Fibroblast of upper back skin (primary cell): ENCODE data around the gene GPX4.

ENCODE experiments used
- DNase-seq: peaks from one replicate; pipeline ENCODE4 v3.0.0-alpha.2; 2013

The GPX4 gene

DNA sequence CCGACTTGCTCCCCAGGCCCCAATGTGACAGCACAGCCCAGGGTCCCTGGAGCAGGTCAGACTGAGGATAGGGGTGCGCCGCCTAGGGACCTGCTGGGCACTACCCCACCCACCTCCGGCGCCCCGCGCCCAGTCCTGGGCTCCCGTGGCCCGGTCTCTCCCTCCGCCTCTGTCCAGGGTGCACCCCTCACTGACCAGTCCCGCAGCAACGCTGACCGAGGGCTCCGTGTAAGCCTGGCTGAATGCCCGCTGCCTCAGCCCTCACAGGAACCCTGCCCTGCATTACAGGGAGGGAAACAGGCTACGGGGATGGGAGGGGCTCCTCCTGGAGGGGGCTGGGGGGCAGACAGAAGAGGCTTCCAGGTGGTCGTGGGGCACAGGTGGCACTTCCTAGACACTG lies 31.7 kb downstream of the GPX4 start:
- DNase-seq, result no peak

DNA sequence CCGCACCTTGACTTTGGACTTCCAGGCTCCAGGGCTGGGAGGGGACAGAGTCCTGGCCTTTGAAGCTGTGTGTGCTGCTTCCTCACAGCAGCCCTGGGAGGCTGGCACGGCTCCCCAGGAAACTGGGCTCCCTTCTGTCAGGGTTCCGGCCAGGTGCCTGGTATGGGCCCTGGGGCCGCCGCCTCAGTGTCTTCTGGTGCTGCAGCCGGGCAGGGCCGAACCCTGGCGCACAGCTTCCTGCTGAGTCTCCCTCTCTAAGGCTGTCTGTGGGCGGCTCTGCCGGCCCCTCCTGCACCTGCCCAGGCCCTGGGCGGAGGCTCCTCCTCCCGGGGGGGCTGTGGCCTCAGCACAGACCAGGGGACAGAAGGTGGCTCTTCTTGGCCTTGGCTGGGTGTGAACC lies 32.4 kb downstream of the GPX4 start:
- no peak for DNase-seq

DNA sequence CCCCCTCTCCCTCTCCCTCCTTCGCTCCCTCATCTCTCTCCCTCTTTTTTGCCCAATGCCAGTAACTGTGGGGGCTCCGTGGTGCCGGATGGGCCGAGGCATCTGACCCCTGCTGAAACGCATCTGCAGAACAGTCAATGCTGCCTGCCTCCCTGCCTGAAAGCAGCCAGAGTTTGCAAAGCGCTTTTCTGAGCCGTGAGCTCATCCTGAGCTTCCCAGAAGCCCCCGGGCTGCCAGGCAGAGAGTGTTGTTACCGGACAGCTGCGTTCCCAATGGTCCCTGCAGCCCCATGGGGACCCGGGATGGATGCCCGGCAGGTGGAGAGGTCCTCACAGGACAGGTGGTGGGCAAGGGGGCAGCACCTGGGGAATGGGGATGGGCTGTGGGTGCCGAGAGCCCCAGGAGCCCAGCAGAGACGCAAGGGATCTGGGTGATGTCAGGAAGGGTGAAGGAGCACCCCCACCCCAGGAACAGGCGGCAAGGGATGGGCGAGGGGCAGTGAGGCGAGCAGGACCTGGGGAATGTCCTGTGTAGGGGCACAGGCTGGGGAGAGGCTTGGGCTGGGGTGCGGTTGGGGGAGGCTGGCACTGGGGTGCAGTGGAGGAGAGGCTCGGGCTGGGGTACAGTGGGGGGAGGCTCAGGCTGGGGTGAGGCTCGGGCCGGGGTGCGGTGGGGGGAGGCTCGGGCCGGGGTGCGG lies 33.0 kb downstream of the GPX4 start:
- no peak for DNase-seq

DNA sequence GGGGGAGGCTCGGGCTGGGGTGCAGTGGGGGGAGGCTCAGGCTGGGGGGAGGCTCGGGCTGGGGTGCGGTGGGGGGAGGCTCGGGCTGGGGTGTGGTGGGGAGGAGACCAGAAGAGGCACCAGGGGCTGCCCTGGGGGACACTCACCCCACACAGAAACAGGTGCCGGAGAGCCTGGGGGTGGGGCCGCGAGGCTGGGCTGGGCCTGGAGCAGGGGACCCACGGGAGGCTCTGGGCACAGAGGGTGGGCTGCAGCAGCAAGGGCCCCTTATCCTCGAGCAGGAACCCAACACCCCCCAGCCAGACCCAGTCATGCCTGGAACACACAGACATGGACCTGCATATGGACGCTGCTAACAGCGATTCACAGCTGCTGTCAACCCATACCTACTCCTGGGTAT lies 34.3 kb downstream of the GPX4 start:
- DNase-seq, result no peak

DNA sequence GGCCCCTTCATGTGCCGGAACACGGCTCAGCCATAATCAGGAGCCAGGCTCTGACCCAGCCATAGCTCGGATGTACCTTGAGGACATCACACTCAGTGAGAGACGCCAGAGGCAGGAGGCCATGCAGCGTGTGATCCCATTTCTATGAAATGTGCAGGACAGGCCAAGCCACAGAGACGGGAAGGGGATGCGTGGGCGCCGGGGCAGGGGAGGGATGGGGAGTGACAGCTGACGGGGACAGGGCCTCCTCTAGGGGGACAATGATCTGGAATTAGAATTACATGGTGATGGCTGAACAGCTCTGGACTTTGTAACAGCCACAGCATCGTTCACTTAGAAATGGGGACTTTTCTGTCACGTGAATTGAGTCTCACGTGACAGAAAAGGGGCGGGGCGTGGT lies 35.3 kb downstream of the GPX4 start:
- DNase-seq, result no peak

DNA sequence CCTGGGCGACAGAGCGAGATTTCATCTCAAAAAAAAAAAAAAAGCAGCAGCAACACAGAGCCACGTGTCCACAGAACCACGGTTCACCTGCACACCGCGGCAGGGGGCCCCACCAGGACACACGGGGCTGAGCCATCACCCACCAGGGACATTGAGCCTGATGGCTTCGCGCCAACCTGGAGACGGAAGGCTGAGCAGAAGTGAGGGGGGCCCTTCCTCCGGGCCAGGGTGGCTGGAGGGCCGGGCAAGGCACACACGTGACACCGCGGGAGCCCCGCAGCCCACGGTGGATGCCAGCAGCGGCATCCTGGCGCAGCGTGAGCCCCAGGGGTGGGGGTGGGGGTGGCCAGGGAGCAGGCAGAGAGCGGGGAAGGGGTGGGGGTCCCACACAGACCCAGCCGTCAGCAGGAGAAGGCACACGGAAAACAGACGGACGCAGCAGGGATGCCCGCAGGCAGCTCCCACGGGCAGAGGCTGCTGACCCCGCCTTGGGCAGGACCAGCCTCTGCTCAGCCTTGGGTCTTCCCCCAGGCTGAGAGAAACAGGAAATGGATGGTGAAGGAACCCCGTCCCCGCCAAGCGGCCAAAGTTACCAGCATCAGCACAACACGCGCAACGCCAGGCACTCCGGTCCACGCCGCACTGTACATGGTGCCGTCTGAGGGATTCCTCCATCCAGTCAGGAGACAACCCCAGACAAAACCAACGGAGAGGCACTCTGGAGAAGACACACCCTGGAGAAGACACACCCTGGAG lies 36.7 kb downstream of the GPX4 start:
- DNase-seq, result no peak

DNA sequence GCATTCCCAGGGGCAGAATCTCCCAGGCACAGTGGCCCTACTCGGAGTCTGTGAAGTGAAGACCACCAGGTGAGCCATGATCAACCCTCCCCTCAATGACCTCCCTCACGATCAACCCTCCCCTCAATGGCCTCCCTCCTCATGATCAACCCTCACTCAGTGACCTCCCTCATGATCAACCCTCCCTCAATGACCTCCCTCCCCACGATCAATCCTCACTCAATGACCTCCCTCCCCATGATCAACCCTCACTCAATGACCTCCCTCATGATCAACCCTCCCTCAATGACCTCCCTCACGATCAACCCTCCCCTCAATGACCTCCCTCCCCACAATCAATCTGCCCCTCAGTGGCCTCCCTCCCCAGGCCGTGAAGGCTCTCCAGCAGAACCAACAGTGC lies 38.1 kb downstream of the GPX4 start:
- DNase-seq, result no peak

DNA sequence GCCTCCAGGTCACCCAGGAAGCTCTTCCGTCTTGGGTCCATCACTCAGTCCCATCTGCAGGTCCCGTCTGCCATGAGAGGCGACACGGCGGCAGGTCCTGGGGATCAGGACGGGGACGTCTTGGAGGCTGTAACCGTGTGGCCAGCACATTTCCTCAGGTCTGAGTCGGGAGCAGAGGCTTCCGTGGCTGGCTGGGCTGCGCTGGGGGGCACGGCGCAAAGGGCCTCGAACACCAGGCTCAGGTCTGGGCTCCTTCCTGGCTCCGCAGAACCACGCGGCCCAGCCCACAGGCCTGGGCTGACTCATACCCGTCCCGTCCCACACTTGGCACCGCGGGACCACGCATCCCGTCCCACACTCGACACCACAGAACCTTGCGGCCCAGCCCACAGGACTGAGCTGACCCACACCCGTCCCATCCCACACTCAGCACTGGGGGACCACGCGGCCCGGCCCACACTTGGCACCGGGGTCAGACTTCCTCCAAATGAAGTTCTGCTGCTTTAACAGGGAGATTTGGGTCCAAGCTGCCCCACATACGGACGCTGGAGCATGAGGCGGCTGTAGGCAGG lies 40.1 kb downstream of the GPX4 start:
- no peak for DNase-seq

DNA sequence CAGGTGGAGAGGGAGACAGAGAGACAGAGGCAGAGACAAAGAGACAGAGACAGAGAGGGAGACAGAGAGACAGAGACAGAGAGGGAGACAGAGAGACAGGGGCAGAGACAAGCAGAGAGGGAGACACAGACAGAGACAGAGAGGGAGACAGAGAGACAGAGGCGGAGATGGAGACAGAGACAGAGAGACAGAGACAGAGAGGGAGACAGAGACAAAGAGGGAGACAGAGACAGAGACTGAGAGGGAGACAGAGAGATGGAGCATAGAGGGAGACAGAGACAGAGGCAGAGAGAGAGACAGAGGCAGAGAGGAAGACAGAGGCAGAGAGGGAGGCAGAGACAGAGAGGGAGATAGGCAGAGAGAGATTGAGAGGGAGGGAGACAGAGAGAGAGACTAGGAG lies 40.9 kb downstream of the GPX4 start:
- no peak for DNase-seq

DNA sequence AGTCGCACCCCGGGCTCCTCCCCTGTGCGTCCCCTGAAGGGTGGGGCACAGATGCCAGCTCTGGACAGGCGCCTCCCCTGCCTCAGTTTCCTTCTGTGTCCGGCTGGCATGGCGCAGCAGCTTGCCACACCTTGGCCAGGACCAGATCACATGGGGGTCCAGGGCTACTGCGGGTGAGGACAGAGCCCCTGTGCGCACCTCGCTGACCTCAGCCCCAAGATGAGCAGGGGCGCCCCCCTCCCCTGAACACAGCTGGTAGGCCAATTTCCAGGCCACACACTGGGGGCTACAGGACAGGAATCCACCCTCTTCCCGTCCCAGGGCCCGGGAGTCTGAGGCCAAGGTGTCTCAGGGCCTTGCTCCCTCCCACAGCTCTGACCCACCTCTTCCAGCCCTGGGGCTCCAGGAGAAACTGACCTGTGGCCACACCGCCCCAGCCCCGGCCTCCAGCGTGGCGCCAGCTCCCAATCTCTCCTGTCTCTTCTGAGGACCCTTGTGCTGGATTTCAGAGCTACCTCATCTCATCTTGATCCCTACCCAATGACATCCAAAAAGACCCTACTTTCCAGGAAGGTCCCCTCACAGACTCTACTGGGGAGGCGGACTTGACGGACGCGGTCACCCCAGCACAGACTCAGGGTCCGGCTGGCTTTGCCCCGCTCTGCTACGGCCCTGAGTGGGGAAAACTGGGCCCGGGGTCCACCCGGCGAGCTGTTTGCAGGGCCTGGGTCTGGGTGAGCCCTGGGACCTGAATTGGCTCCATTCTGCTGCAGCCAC lies 42.0 kb downstream of the GPX4 start:
- no peak for DNase-seq

DNA sequence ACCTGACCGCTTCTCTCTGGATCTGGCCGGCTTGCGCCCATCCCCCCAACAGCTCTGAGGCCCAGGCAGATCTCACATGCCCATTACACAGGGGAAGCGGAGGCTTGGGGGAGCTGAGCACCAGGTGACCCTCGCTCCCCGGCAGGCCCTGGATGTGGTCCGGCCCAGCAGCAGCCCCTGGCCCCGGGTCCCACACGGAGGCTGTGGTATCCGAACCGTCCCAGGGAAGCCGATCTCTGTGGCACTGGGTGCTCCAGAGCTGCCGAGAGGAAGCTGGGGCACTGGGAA lies 42.6 kb downstream of the GPX4 start:
- DNase-seq, result no peak

DNA sequence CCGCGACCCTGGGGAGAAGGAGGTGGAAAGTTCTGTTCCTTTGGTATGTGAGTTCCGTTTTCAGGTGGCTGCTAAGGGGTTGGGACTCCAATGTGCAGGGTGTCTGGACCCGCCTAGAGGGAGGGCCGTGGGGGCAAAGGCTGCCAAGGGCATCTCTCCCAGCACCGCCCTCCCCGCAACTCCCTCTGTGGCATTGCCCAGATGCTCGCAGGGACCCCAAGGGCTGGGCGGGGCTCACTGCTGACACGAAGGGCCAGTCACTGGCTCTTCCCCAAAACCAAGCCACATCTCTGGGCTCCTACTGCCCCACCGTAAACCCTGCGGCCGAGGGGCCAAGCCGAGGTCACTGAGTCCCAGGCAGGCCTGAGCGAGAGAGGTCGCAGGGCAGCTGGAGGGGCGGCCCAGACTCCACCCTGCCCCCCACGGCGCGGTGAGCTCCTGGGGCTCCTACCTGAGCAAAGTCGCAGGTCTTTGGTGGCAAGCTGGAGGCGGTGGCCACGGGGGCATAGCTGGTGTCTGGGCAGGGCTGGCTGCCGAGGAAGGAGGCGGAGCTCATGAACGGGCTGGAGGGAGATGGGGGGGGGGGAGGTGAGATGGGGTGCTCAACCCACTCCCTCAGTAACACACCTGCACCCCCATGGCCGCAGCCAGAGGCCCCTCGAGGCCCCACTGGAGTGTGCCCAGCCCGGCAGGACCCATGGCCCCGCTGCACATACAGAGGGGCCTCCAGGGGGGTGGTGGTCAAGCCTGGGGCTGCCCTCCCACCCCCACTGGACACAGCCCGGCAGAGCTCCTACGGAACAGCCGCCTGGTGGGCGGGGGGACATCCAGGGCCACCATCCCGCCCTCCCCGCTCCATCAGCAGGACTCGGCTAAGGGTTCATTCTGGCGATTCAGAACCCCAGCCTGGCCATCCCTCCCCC lies 43.3 kb downstream of the GPX4 start:
- DNase-seq, result no peak

DNA sequence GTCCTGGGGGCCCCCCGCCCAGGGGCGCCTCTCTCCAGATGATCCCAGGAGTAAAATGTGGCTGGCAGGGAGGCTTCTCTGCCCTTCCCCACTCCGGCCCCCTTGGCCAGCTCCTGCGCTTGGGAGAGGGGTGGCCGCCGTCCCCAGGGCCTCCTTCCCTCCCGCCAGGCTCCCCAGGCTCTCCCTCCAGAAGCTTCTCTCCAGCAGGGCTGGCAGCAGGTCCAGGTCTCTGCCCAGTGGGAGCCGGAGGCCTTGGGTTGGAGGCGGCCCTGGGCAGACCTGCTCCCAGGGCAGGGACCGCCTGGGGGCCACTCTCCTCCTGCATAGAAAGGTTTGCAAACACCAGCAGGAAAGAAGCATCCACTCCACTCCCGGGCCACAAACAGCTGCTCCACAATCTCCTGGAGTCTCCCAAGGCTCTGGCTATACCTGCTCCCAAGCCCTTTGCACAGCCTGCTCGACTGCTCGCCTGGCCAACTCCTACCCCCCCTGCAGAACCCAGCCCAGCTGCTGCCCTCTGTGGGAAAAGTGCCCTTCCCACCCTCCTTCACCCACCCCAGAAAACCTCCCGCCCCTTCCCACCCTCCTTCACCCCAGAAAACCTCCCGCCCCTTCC lies 44.2 kb downstream of the GPX4 start:
- no peak for DNase-seq

DNA sequence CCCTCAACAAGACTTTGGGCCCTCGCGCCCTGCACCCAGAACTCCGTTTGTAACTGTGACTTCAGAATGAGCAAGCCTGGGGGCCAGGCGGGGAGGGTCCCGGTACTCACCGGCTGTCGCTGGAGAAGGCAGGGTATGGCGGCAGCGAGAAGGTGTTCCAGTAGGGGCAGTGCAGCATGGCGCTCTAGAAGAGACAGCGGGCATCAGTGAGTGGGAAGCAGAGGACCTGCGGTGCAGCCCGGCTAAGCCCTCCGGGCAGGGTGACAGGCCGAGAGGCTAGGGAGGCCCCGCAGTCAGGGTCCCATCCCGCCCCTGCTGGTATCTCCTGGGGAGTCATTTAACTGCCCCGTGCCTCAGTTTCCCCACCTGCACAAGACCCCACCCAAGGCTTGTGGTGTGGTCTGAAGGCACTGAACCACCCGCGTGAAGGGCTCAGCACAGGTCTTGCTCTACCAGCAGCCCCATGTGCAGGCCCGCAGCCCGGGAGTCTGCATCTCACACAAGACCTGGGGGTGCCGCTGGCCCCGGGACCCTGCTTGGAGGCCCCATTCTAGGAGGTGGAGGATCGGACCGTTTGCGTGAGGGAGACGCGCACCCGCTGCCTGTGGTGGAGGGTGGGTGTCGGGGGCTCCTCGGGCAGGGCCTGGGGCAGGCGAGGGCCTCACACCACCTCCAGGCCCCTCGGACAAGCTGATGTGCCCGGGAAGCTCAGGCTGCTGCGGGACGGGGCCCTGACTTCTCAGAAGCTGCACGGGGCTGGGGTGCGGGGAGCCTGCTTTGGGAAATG lies 45.7 kb downstream of the GPX4 start:
- no peak for DNase-seq

DNA sequence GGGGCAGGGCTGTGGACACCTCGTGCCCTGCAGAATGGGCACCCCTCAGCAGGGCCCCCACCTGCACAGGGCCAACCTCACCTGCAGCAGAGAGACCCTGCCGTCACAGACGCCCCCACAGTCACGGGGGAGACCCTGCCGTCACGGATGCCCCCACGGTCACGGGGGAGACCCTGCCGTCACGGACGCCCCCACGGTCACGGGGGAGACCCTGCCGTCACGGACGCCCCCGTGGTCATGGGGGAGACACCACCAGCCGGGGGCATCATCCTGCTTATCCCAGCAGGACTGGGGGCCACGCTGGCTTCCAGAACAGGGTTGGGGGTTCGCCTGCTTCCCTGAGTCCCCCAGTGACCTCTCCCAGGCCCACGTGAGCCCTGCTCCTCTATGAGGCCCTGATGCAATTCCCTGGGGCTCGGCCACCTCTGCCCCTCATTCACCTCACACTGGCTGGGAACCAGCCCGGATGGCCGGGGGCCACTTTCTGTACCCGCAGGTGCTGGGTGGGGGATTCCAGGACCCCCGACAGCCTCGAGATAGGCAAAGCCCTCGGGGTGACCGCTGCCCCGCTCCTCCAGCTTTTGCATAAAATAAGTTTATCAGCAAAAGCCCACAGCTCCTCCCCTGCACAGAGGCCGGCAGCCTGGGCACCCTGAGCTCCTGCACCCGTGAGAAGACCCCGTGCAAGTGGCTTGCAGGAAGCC lies 46.7 kb downstream of the GPX4 start:
- no peak for DNase-seq

DNA sequence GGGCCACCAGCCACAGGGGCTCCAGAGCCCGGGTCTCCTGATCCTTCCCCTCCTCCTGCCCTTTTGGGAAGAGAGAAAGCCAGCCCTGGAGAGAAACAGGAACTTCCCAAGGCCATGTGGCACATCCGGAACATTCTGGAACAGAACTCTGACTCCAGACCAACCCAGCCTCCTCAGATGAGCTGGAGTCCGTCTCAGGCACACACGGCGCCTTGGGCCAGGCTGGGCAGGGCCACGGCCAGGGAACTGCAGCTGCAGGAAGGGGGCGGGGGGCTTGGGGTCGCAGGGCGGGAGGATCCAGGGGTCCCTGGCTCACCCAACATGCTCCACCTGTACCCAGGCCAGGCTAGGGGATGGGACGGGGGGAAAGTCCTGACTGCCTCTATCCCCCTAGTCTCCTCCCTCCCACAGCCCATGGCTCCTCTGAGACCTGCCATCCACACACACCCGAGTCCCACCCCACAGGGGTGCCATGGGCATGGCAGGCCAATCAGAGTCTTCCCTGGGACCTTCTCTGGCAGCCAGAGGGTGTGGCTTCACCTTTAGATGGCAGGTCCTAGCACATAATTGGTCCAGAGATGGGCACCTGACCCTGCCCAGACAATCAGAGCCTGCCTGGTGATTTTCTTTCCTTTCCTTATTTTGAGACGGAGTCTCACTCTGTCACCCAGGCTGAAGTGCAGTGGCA lies 47.4 kb downstream of the GPX4 start:
- DNase-seq, result no peak

DNA sequence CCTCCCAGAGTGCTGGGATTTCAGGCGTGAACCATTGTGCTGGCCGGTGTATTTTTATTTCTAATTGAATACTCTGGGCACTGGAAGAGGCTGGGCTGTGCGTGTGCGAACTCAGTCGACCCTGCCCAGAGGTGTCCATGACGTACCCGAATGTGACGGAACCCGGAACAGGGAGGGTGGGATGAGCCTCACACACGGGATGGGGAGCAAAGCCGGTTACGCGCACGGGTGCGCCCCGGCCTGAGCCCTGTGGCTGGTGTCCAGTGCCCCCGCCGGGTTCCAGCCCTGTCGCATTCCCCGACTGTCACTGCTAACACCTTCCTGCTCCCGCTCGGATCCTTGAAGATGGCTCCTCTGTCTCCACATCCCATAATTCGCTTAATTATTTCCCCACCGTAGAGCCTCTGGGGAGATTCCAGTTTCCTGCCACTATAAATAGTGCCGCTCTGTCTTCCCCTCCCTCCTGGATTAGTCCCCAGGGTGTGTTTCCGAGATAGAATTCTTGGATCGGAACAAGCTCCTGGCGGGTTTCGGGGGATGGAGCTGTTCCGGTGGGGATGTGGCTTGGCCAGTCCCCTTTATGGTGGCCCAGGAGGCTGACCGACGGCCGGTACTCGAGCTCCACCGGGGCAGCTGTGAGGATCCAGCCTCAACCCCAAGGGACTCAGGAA lies 48.3 kb downstream of the GPX4 start:
- DNase-seq, result no peak

DNA sequence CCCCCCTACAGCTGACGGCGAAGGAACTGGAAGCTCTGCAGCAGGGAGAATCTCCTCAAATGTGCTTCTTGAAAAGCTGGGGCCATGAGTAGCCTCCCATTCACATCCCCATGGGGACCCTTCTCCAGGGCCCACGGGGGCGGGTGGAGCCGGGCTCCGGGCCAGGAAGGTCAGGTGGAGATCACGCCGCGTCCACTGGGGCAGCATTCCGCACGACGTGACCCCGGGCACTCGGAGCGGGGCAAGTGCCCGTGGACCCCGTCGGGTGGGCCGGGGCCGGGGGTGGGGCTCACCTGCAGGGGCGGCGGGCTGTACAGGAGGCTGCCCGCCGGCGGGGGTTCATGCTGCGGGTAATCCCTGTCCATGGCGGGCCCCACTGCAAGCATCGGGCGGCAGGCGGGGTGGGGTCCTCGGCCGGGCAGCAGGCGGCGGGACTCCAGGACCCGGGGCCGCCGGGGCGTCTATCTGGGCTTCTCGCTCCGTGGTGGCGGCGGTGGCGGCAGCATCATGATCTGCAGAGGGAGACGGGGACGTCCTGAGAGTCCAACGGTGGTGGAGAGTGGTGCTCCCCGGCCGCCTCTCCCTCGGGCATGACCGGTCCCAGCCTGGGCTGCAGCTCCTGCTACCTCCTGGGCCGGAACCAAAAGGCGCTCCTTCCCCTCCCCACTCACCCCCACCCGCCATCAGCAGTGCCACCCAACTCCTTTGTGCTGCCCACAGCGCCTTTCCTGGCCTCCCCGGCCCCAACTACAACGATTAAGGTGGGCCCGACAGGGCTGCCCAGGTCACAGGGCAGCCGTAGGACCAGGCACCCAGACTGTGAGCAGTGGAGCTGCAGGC lies 50.3 kb downstream of the GPX4 start:
- no peak for DNase-seq
